ENCODE data around the gene CTSA. TPM values are rescaled to one million over a fixed set of nuclear protein-coding genes. Genes with fewer than 3 reads are reported as not detected.

Gene CTSA
- total and polyA plus RNA-seq, 2 of the 4 experiments (the other 2 are of a cell fraction) = 19.0 to 312 TPM

DNA sequence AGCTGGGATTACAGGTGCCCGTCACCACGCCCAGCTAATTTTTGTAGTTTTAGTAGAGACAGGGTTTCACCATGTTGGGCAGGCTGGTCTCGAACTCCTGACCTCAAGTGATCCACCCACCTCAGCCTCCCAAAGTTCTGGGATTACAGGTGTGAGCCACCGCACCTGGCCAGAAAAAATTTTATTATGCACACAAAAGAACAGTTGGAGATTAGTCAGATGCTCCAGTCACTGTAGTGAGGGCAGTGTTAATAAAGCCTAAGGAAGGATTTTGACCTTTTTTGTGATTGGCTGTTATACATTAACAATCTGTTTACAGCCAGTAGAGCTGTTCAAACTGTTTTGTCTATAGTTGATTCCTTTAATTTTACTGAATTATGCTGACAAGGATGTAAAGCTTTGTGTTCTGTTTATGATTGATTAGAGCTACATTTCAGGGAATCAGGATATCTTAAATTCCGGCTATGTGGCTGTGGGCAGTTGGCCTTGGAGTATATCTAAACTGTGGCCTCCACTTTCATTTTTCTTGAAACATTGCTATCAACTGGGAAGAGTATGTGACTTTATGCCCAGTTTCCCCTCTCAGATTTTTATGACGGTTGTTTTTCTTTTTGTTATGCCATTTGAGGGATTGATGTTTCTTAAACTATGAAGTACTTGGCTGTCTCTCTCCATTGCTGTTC lies 23.9 kb upstream of the CTSA start:
- Histone ChIP-seq H2BK15ac (ENCODE audit: low read depth, low read length) (peak overlapping the region; percentile 54; the same call in 2 of the 3 replicates), H2BK120ac (ENCODE audit: low read depth, low read length) (peak overlapping the region; percentile 76), H4K20me1 (ENCODE audit: insufficient read depth, low read length) (no peaks in the 10 kb centered on the region; the same call in 1 of the 2 replicates), H4K5ac (ENCODE audit: low read depth, low read length) (peak overlapping the region; percentile 21; the same call in 1 of the 2 replicates), H3K14ac (replicated peaks; ENCODE audit: low read depth, low read length) (peak overlapping the region; percentile 25; the same call in 1 of the 2 replicates), H3K27ac (ENCODE audit: insufficient read depth, low read length) (peak overlapping the region; percentile 83; the same call in 1 of the 2 replicates), H3K56ac (ENCODE audit: extremely low read depth, insufficient read depth, low read length) (peak overlapping the region; percentile 59), H2BK20ac (ENCODE audit: low read depth, low read length) (peak overlapping the region; percentile 86), H4K8ac (ENCODE audit: low read depth in 2 of 2, low read length in 2 of 2) (peak overlapping the region; percentile 14 to 78; a peak in 2 of 4 replicates), H3K18ac (ENCODE audit: low read depth, low read length) (peak overlapping the region; percentile 19; the same call in 1 of the 2 replicates), H3K36me3 (ENCODE audit: control insufficient read depth, insufficient read depth, low read length) (no peaks in the 10 kb centered on the region), H2AFZ (replicated peaks; ENCODE audit: low read length, poor library complexity) (no peak overlapping the region), H3K23ac (ENCODE audit: low read depth, low read length) (peak overlapping the region; percentile 56; the same call in 1 of the 2 replicates), H2BK5ac (ENCODE audit: low read depth, low read length, poor library complexity, severe bottlenecking) (peak overlapping the region; percentile 91), H2AK5ac (ENCODE audit: low read depth, low read length) (no peak overlapping the region), H3K9ac (ENCODE audit: low read depth, low read length) (no peak overlapping the region), H3K4me1 (ENCODE audit: control insufficient read depth, insufficient read depth, low read length) (0 out of 2 replicates have a peak, but pooled peaks cover 3% of the 10 kb centered on the region), H4K91ac (ENCODE audit: insufficient read depth, low read depth, low read length) (peak overlapping the region; percentile 77), H3K9me3 (ENCODE audit: control insufficient read depth, insufficient read depth, low read length) (no peaks in the 10 kb centered on the region), H3K9me1 (ENCODE audit: insufficient read depth, low read length) (peaks cover under 1% of the 10 kb centered on the region), H2AK9ac (replicated peaks; ENCODE audit: low read depth, low read length, poor library complexity) (no peak overlapping the region), H3K27me3 (ENCODE audit: control insufficient read depth, insufficient read depth, low read length) (no peaks in the 10 kb centered on the region), H3K4ac (ENCODE audit: low read depth, low read length) (peak overlapping the region; percentile 21; the same call in 1 of the 2 replicates), H3K4me2 (ENCODE audit: low read depth, low read length) (peak overlapping the region; percentile 34; the same call in 1 of the 2 replicates), H3K79me1 (ENCODE audit: low read depth in 1 of 2, low read length in 2 of 2) (peaks cover 6 to 11% of the 10 kb centered on the region in 2 experiments; a peak in 3 of 4 replicates), H3K4me3 (ENCODE audit: insufficient read depth, low read depth, low read length) (no peak overlapping the region)
- dilution Hi-C loops (cut with HindIII; ENCODE audit: low sequenced_read_pairs, unreplicated experiment) = no loop called here
- ATAC-seq (ENCODE audit: low read depth) (peak; percentile 64), DNase-seq (no peak)
- WGBS, 2 experiments (ENCODE audit: extremely low coverage in 2 of 2, insufficient read length in 1 of 2) = no CpG with 5 or more reads among the region's 6 CpGs
- TF ChIP-seq MAFK (IDR thresholded peaks at IDR 0.05; ENCODE audit: low read depth, low read length) (peak; percentile 21; the same call in 1 of the 2 replicates), USF2 (IDR thresholded peaks at IDR 0.05; ENCODE audit: low read depth, low read length) (no peak)
- intact Hi-C loops (cut with micrococcal nuclease) = no loop called here
- in situ Hi-C loops (cut with MboI; ENCODE audit: low sequenced_read_pairs) = no loop called here
- CTCF ChIA-PET = interaction anchor here (1.5 kb wide), 1 partner anchor 9 kb away, joined by 4 read pairs; no protein-coding TSS in a partner anchor
- BruUV-seq (replicated peaks) = no TSS peak
- POLR2A ChIA-PET (ENCODE audit: unreplicated experiment) = interaction anchor here (1.3 kb wide), 1 partner anchor 66 kb away, joined by 3 read pairs; no protein-coding TSS in a partner anchor
